ENCODE data around the gene CTXND2.

GRCh38 chr1:150954708-150955107, 67.8 kb downstream of the CTXND2 start:
- TF ChIP-seq CTCF (optimal IDR thresholded peaks at IDR 0.05 in 1 of 3, IDR thresholded peaks at IDR 0.05 in 1 of 3, conservative IDR thresholded peaks at IDR 0.05 in 1 of 3; ENCODE audit: extremely low read depth in 1 of 3, insufficient read depth in 2 of 3, low read length in 3 of 3) (no peak), EZH2 (IDR thresholded peaks at IDR 0.05; ENCODE audit: low read length) (no peak)

Measured in keratinocyte (primary cell).